ENCODE measurements around the gene OR4D1. TPM values are rescaled to one million over a fixed set of nuclear protein-coding genes. Genes with fewer than 3 reads are reported as not detected.
A peak's percentile ranks its signal among the peaks of the same experiment; 100 is the strongest.

Gene OR4D1
- total and polyA plus RNA-seq, 9 of the 15 experiments (the other 6 are each of a cell fraction or from before 2014, with no cell fraction given) = not detected

DNA sequence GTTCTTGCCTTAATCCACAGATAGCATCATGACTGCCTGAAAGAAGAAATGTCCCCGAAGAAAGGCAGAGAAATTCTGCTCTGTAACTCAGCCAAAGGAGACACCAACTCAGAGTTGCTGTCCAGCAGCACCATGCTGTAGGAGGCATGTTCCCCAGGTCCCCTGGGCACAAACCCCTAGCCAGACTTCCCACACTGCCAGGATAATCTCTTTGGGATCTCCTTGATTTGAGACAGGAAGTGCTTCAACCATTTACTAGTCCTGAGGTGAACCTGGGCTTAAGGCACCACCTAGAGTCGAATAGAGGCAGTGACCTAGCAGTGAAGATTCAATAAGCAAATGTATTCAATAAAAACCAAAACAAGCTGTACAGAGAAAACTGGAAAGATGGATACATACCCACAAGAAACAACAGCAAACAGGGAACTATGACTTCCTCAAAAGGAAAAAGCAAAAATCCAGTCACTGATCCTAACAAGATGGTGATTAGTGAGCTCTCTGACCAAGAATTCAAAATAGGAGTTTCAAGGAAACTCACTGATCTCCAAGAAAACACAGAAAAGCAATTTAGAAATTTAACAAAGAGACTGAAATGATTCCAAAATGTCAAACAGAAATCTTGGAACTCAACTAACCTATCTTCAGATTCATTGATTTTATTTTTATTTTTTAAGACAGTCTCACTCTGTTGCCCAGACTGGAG lies 24.3 kb downstream of the OR4D1 start:
- peak; percentile 73; the same call in 2 of the 3 replicates for ATAC-seq
- no peak overlapping the region for H3K4me3 ChIP-seq
- TF ChIP-seq SMC3 (conservative IDR thresholded peaks at IDR 0.05; ENCODE audit: insufficient read depth, low read depth, low read length) (peak; percentile 21; the same call in 1 of the 2 replicates), DEAF1 (CRISPR knock-in tag; IDR thresholded peaks at IDR 0.05) (peak; percentile 21; the same call in 1 of the 2 replicates), ELF1 (tag; IDR thresholded peaks at IDR 0.05) (0 out of 2 replicates have a peak, but pooled peaks have one; percentile 26), PTTG1 (tag; IDR thresholded peaks at IDR 0.05; ENCODE audit: low read depth) (no peak), RAD21 (CRISPR knock-in tag; conservative IDR thresholded peaks at IDR 0.05 in 1 of 2, IDR thresholded peaks at IDR 0.05 in 1 of 2) (peak; percentile 52 to 73; a peak in 3 of 4 replicates), ZNF764 (CRISPR knock-in tag; IDR thresholded peaks at IDR 0.05; ENCODE audit: low read depth) (no peak), SAFB2 (IDR thresholded peaks at IDR 0.05; ENCODE audit: borderline replicate concordance, low read depth, low read length, severe bottlenecking) (no peak), EHMT2 (IDR thresholded peaks at IDR 0.05) (0 out of 2 replicates have a peak, but pooled peaks have one; percentile 10), GATA2 (CRISPR knock-in tag; IDR thresholded peaks at IDR 0.05) (0 out of 2 replicates have a peak, but pooled peaks have one; percentile 41), SPI1 (IDR thresholded peaks at IDR 0.05; ENCODE audit: borderline replicate concordance, low read depth, low read length) (peak; percentile 65), ETV1 (tag; conservative IDR thresholded peaks at IDR 0.05; ENCODE audit: low read depth) (peak; percentile 40; the same call in 1 of the 2 replicates)
- TF ChIP-seq, protein P1, sequence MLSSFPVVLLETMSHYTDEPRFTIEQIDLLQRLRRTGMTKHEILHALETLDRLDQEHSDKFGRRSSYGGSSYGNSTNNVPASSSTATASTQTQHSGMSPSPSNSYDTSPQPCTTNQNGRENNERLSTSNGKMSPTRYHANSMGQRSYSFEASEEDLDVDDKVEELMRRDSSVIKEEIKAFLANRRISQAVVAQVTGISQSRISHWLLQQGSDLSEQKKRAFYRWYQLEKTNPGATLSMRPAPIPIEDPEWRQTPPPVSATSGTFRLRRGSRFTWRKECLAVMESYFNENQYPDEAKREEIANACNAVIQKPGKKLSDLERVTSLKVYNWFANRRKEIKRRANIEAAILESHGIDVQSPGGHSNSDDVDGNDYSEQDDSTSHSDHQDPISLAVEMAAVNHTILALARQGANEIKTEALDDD (IDR thresholded peaks at IDR 0.05) = peak; percentile 87
- TF ChIP-seq, protein P2, sequence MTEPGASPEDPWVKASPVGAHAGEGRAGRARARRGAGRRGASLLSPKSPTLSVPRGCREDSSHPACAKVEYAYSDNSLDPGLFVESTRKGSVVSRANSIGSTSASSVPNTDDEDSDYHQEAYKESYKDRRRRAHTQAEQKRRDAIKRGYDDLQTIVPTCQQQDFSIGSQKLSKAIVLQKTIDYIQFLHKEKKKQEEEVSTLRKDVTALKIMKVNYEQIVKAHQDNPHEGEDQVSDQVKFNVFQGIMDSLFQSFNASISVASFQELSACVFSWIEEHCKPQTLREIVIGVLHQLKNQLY (CRISPR knock-in tag; conservative IDR thresholded peaks at IDR 0.05) = no peak
- TF ChIP-seq, protein P3, sequence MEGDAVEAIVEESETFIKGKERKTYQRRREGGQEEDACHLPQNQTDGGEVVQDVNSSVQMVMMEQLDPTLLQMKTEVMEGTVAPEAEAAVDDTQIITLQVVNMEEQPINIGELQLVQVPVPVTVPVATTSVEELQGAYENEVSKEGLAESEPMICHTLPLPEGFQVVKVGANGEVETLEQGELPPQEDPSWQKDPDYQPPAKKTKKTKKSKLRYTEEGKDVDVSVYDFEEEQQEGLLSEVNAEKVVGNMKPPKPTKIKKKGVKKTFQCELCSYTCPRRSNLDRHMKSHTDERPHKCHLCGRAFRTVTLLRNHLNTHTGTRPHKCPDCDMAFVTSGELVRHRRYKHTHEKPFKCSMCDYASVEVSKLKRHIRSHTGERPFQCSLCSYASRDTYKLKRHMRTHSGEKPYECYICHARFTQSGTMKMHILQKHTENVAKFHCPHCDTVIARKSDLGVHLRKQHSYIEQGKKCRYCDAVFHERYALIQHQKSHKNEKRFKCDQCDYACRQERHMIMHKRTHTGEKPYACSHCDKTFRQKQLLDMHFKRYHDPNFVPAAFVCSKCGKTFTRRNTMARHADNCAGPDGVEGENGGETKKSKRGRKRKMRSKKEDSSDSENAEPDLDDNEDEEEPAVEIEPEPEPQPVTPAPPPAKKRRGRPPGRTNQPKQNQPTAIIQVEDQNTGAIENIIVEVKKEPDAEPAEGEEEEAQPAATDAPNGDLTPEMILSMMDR (IDR thresholded peaks at IDR 0.05 in 2 of 3, conservative IDR thresholded peaks at IDR 0.05 in 1 of 3; ENCODE audit: insufficient read depth in 2 of 3, low read depth in 1 of 3, low read length in 3 of 3) = peak; percentile 60 to 69 (median 64)

More for the DNA sequence above, 24.3 kb downstream of the OR4D1 start:
- no peaks in the 10 kb centered on the region; the same call in 1 of the 2 replicates for H4K20me1 ChIP-seq (replicated peaks; ENCODE audit: control insufficient read depth, insufficient read depth, low read length)
- intact Hi-C loops (cut with micrococcal nuclease) (loop anchor here (1.0 kb wide), 1 partner anchor 50 kb away; no protein-coding TSS in a partner anchor), in situ Hi-C loops (cut with MboI) (no loop called here)
- CTCF ChIA-PET (ENCODE audit: low intra/inter-chr PET ratio) = no interaction called here
- FAIRE-seq (peak; percentile 78), DNase-seq (ENCODE audit: extremely low read depth in 1 of 4, low spot score in 3 of 4) (peak; percentile 35 to 41 (median 38))
- H3K27me3 ChIP-seq (ENCODE audit: control insufficient read depth in 2 of 2, insufficient read depth in 2 of 2, low read length in 2 of 2) = peaks cover 21 to 26% of the 10 kb centered on the region in 2 experiments
- WGBS (ENCODE audit: insufficient coverage, low coverage, missing lambda C conversion rate) = 0% methylated on average over 2 of the region's 2 CpGs
- POLR2A ChIA-PET = interaction anchor here (1.2 kb wide), 1 partner anchor 12 kb away, joined by 3 read pairs; no protein-coding TSS in a partner anchor
- no peak overlapping the region for H3K4me2 ChIP-seq (ENCODE audit: insufficient read depth, low read length)
- H3K9ac ChIP-seq (ENCODE audit: insufficient read depth in 1 of 2, low read depth in 2 of 2, low read length in 2 of 2) = no peak overlapping the region
- no peaks in the 10 kb centered on the region for H3K9me1 ChIP-seq (ENCODE audit: control insufficient read depth, insufficient read depth, low read length)
- H3K79me2 ChIP-seq (ENCODE audit: control insufficient read depth, insufficient read depth, low read length) = no peaks in the 10 kb centered on the region
- H3K27ac ChIP-seq (ENCODE audit: extremely low read depth, low read depth, low read length) = no peak overlapping the region
- no TSS peak for BruUV-seq (replicated peaks)
- H3K36me3 ChIP-seq (ENCODE audit: control insufficient read depth, insufficient read depth, low read length) = no peaks in the 10 kb centered on the region
- no peaks in the 10 kb centered on the region for H3K9me3 ChIP-seq (replicated peaks; ENCODE audit: control insufficient read depth, insufficient read depth, low read depth, low read length)
- H3K4me1 ChIP-seq (replicated peaks in 1 of 2; ENCODE audit: control insufficient read depth in 2 of 2, insufficient read depth in 2 of 2, low read length in 2 of 2) = no peaks in the 10 kb centered on the region
- no peak overlapping the region for H2AFZ ChIP-seq (ENCODE audit: low read depth, low read length)
